HepG2 (cell line): ENCODE data around the gene FGF14. TPM values are rescaled to one million over a fixed set of nuclear protein-coding genes. Genes with fewer than 3 reads are reported as not detected.

Experiments used
- ATAC-seq: fragments of 200-7000 bp; cut with Tn5 transposase; 3 replicates; pipeline ENCODE4 v1.9.1; 2020; ENCODE audit warnings: mild to moderate bottlenecking, moderate library complexity
- BruUV-seq: library from RNA; stranded (reverse); fragments of 400-500 nt; replicated peaks from 2 replicates; lab custom pipeline; 2021; lab: Mats Ljungman, UMichigan
- CTCF ChIA-PET: fragments of 300-600 bp; formaldehyde crosslinking; extraction: SDS; loops from one replicate; lab custom pipeline; 2021; ENCODE audit warnings: low total read pairs, inconsistent platforms, low intra/inter-chr PET ratio; lab: Yijun Ruan, JAX
- POLR2A ChIA-PET: fragments of 350-600 bp; sonication (Branson Sonifier 250); formaldehyde crosslinking; loops from one replicate; lab custom pipeline; 2020; ENCODE audit warnings: antibody characterized with exemption, inconsistent platforms; lab: Yijun Ruan, JAX
- DNase-seq: peaks from one replicate; pipeline ENCODE4 v3.0.0-alpha.2; 2015; ENCODE audit warnings: low spot score
- FAIRE-seq: peaks from 3 replicates; lab custom pipeline; 2011; peaks lifted over from hg19 to GRCh38; lab: Jason Lieb, UNC
- H2AFZ ChIP-seq: one replicate; pipeline ENCODE4 v1.6.1; 2011; ENCODE audit warnings: low read length, inconsistent platforms
- H3K27ac ChIP-seq: fragments of 300-600 bp; 3 replicates; pipeline ENCODE4 v1.8.0; 2011; ENCODE audit warnings: mixed run types, mild to moderate bottlenecking, mixed read lengths, low read length, inconsistent platforms; ENCODE audit not compliant: insufficient read depth; ENCODE audit errors: extremely low read length
- H3K27me3 ChIP-seq, 2 experiments: fragments of 200-600 bp in 1 of 2; 2 replicates in 1 of 2; 3 replicates in 1 of 2; pipeline versions ENCODE4 v1.6.0 to v1.8.0; 2011; ENCODE audit warnings: low read length in 2 of 2, mild to moderate bottlenecking in 2 of 2, moderate library complexity in 2 of 2, inconsistent platforms in 1 of 2; ENCODE audit not compliant: insufficient read depth in 2 of 2, control insufficient read depth in 1 of 2
- H3K36me3 ChIP-seq, 2 experiments: fragments of 200-600 bp in 1 of 2; replicated peaks in 1 of 2; 2 replicates in 1 of 2; 3 replicates in 1 of 2; pipeline versions ENCODE4 v1.5.1 to v1.8.0; 2011; ENCODE audit warnings: low read length in 2 of 2, inconsistent platforms in 1 of 2; ENCODE audit not compliant: insufficient read depth in 2 of 2, control insufficient read depth in 1 of 2
- H3K4me1 ChIP-seq: 2 replicates; pipeline ENCODE4 v1.5.1; 2012; ENCODE audit warnings: low read length, inconsistent platforms; ENCODE audit not compliant: insufficient read depth
- H3K4me2 ChIP-seq: 2 replicates; pipeline ENCODE4 v1.6.0; 2011; ENCODE audit warnings: low read depth, low read length, inconsistent platforms
- H3K4me3 ChIP-seq, 3 experiments: fragments of 200-600 bp in 1 of 3; sonication (generic), shearing (Covaris generic) in 1 of 3; replicated peaks in 1 of 3; 2 replicates each; pipeline ENCODE4 v1.5.1; 2011 to 2016; ENCODE audit warnings: low read length in 3 of 3, inconsistent platforms in 2 of 3, low read depth in 2 of 3, mild to moderate bottlenecking in 2 of 3, control low read depth in 1 of 3, mixed read lengths in 1 of 3; ENCODE audit not compliant: insufficient read depth in 1 of 3
- H3K79me2 ChIP-seq: one replicate; pipeline ENCODE4 v1.6.1; 2011; ENCODE audit warnings: low read length, inconsistent platforms; ENCODE audit not compliant: insufficient read depth
- H3K9ac ChIP-seq: 2 replicates; pipeline ENCODE4 v1.6.0; 2011; ENCODE audit warnings: mild to moderate bottlenecking, low read depth, low read length, inconsistent platforms; ENCODE audit not compliant: insufficient read depth
- H3K9me3 ChIP-seq: 2 replicates; pipeline ENCODE4 v1.5.1; 2012; ENCODE audit warnings: mild to moderate bottlenecking, low read length
- H4K20me1 ChIP-seq: 2 replicates; pipeline ENCODE4 v1.6.0; 2011; ENCODE audit warnings: inconsistent platforms, mild to moderate bottlenecking, low read length, moderate library complexity; ENCODE audit not compliant: insufficient read depth
- ATF7 ChIP-seq, 2 experiments: fragments of 450-650 bp in 1 of 2; sonication (generic) in 1 of 2; formaldehyde crosslinking in 1 of 2; IDR thresholded peaks; 2 replicates each; pipeline versions ENCODE4 v1.4.0 to v1.6.1; 2016 to 2020; ENCODE audit warnings: antibody characterized with exemption in 1 of 2, mild to moderate bottlenecking in 1 of 2, missing genetic modification reagents in 1 of 2
- FOXC1 ChIP-seq: sonication (generic); formaldehyde crosslinking; IDR thresholded peaks from 2 replicates; pipeline ENCODE4 v1.8.0; 2022; ENCODE audit warnings: mild to moderate bottlenecking, missing genetic modification reagents, borderline replicate concordance
- JUN ChIP-seq: sonication (generic); formaldehyde crosslinking; IDR thresholded peaks from 2 replicates; pipeline ENCODE4 v1.4.0; 2020; ENCODE audit warnings: mild to moderate bottlenecking, missing genetic modification reagents
- MAF1 ChIP-seq: sonication (generic); formaldehyde crosslinking; IDR thresholded peaks from 2 replicates; pipeline ENCODE4 v1.5.0; 2020; ENCODE audit warnings: missing genetic modification reagents, borderline replicate concordance
- MYC ChIP-seq: sonication (generic); formaldehyde crosslinking; IDR thresholded peaks from 2 replicates; pipeline ENCODE4 v1.9.0; 2021; ENCODE audit warnings: missing genetic modification reagents, borderline replicate concordance
- TMF1 ChIP-seq: sonication (generic); formaldehyde crosslinking; IDR thresholded peaks from 2 replicates; pipeline ENCODE4 v1.8.1; 2022; ENCODE audit warnings: low read depth, missing genetic modification reagents
- ZFP1 ChIP-seq: IDR thresholded peaks from 2 replicates; pipeline ENCODE4 v1.6.1; 2016
- ZNF383 ChIP-seq: sonication (generic); formaldehyde crosslinking; IDR thresholded peaks from 2 replicates; pipeline ENCODE4 v1.4.0; 2020; ENCODE audit warnings: missing genetic modification reagents, mild to moderate bottlenecking, borderline replicate concordance
- ZNF451 ChIP-seq: sonication (generic); formaldehyde crosslinking; IDR thresholded peaks from 2 replicates; pipeline ENCODE4 v1.5.0; 2020; ENCODE audit warnings: mild to moderate bottlenecking, missing genetic modification reagents
- ZNF597 ChIP-seq: sonication (generic); formaldehyde crosslinking; IDR thresholded peaks from 2 replicates; pipeline ENCODE4 v1.5.0; 2020; ENCODE audit warnings: missing genetic modification reagents
- ZNF660 ChIP-seq: sonication (generic); formaldehyde crosslinking; IDR thresholded peaks from 2 replicates; pipeline ENCODE4 v1.5.1; 2020; ENCODE audit warnings: mild to moderate bottlenecking, low read depth, missing genetic modification reagents, borderline replicate concordance
- WGBS: methylation state at CpG from one replicate; pipeline ENCODE4 v1.1.6; 2017; ENCODE audit warnings: low lambda C conversion rate; 5-methylcytosine and 5-hydroxymethylcytosine counted together
- in situ Hi-C: cut with HindIII; loops from 2 replicates; pipeline ENCODE4 v1.10.0; 2017; ENCODE audit warnings: low pct_unique_long_range_greater_than_20kb; ENCODE audit not compliant: extremely low pct_ligation_motif_present
- intact Hi-C: fragments of 100-400 bp; cut with micrococcal nuclease; formaldehyde crosslinking; loops from one replicate; pipeline ENCODE4 v1.10.0; 2022; ENCODE audit not compliant: unreplicated experiment
- polyA plus RNA-seq, 8 experiments: library from polyadenylated mRNA; depleted of rRNA in 3 of 8; stranded (reverse) in 7 of 8; unstranded in 1 of 8; fragments of >200 nt; fragmentation: Illumina TruSeq in 4 of 8; extraction: Trizol in 4 of 8; gene quantifications; 2 replicates each; pipeline versions ENCODE4 v1.2.1 to v1.2.3, GENCODE V29; 2011 to 2016; ENCODE audit warnings: low read depth in 4 of 8, missing spikeins in 1 of 8, mixed read lengths in 1 of 8; ENCODE audit not compliant: insufficient read depth in 1 of 8
- total RNA-seq, 5 experiments: library from RNA; depleted of rRNA; stranded (reverse); fragments of >200 nt; fragmentation: Illumina TruSeq; extraction: Trizol; gene quantifications; 2 replicates each; pipeline ENCODE4 v1.2.3, GENCODE V29; 2016; ENCODE audit warnings: low read depth in 1 of 5

FGF14 gene
- total and polyA plus RNA-seq, 2 of the 13 experiments (the other 11 are each of a cell fraction or from before 2014, with no cell fraction given): not detected

GRCh38 chr13:101708115-101708514 is 693.7 kb downstream of the FGF14 start:
- intact Hi-C loops (no loop called here), in situ Hi-C loops (no loop called here)
- DNase-seq: no peak
- H3K36me3 ChIP-seq: no peaks in the 10 kb centered on the region
- no peaks in the 10 kb centered on the region for H3K27me3 ChIP-seq
- no peak overlapping the region for H3K4me3 ChIP-seq
- BruUV-seq: no TSS peak
- no peak for TF ChIP-seq JUN
- TF ChIP-seq ZFP1 (CRISPR knock-in tag): no peak
- no peak for TF ChIP-seq FOXC1 (CRISPR knock-in tag)
- TF ChIP-seq ZNF383: no peak
- TF ChIP-seq ZNF597: no peak
- TF ChIP-seq ZNF451 (CRISPR knock-in tag): no peak
- peaks cover 11% of the 10 kb centered on the region for H3K4me1 ChIP-seq
- 36% methylated on average over 1 of the region's 1 CpG for WGBS
- H3K4me2 ChIP-seq: no peak overlapping the region
- H3K9ac ChIP-seq: no peak overlapping the region
- no peak for FAIRE-seq
- no peak overlapping the region for H2AFZ ChIP-seq
- no peaks in the 10 kb centered on the region for H3K9me3 ChIP-seq
- H3K79me2 ChIP-seq: no peaks in the 10 kb centered on the region
- ChIA-PET CTCF (no interaction called here), POLR2A (no interaction called here)
- H3K27ac ChIP-seq: no peak overlapping the region
- no peak for ATAC-seq
- H4K20me1 ChIP-seq: no peaks in the 10 kb centered on the region

DNA sequence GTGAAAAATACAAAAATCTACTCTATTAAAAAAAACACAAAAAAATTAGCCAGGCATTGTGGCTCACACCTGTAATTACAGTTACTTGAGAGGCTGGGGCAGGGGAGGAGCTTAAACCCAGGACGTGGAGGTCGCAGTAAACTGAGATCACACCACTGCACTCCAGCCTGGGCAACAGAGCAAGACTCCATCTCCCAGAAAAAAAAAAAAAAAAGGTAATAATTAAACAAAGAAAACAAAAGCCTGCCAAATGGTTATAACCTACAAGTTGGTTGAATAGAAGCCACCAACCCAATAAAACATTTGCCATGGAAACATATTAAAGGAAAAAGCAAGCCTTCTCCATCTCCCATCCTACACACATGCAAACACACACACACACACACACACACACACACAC is 694.2 kb downstream of the FGF14 start:
- no peak for FAIRE-seq

More for the DNA sequence above, 694.2 kb downstream of the FGF14 start:
- no peak for TF ChIP-seq MAF1
- TF ChIP-seq ATF7 (IDR thresholded peaks at IDR 0.05): no peak
- TF ChIP-seq ATF7 (CRISPR knock-in tag; IDR thresholded peaks at IDR 0.05): no peak
- no peak for TF ChIP-seq MYC (CRISPR knock-in tag)
- no peak for TF ChIP-seq TMF1
- no peak for TF ChIP-seq ZNF660 (CRISPR knock-in tag)
- Histone ChIP-seq H3K9me3 (no peaks in the 10 kb centered on the region), H3K9ac (no peak overlapping the region), H3K4me1 (peaks cover 11% of the 10 kb centered on the region), H3K4me2 (no peak overlapping the region), H3K36me3 (no peaks in the 10 kb centered on the region), H3K27ac (no peak overlapping the region), H3K4me3 (no peak overlapping the region), H3K79me2 (no peaks in the 10 kb centered on the region), H3K27me3 (no peaks in the 10 kb centered on the region), H2AFZ (no peak overlapping the region), H4K20me1 (no peaks in the 10 kb centered on the region)
- in situ Hi-C loops: no loop called here
- ChIA-PET POLR2A (no interaction called here), CTCF (no interaction called here)
- 4% methylated on average over 2 of the region's 2 CpGs for WGBS
- no peak for DNase-seq
- no TSS peak for BruUV-seq
- no peak for ATAC-seq
- intact Hi-C loops: no loop called here
